Stimulated activated CD8-positive, alpha-beta memory T cell treated with anti-CD3 and anti-CD28 coated beads, Interleukin-15, amount 100 ng/mL, for 4 hours (primary cell): ENCODE results near the gene PALD1.

Source experiments
- DNase-seq, 2 donors: peaks; one replicate each; pipeline ENCODE4 v3.0.0-alpha.2; 2020; ENCODE audit warnings: low read depth in 2 of 2

Gene PALD1

GRCh38 chr10:70555371-70555770 is 76.8 kb downstream of the PALD1 start:
- no peak for DNase-seq

- DNase-seq = no peak
Measured at GRCh38 chr10:70557086-70557845, 78.7 kb downstream of the PALD1 start.

GRCh38 chr10:70557876-70558275 is 79.3 kb downstream of the PALD1 start:
- DNase-seq = no peak

- no peak for DNase-seq
Measured at GRCh38 chr10:70558295-70558694, 79.7 kb downstream of the PALD1 start.

- DNase-seq = peak; percentile 45 to 63
Measured at GRCh38 chr10:70558871-70559810, 80.6 kb downstream of the PALD1 start.

- DNase-seq = no peak
Measured at GRCh38 chr10:70559861-70560260, 81.3 kb downstream of the PALD1 start.

- DNase-seq = no peak
Measured at GRCh38 chr10:70560511-70560941, 82.0 kb downstream of the PALD1 start.

- no peak for DNase-seq
Measured at GRCh38 chr10:70561070-70561469, 82.5 kb downstream of the PALD1 start.

- DNase-seq = no peak
Measured at GRCh38 chr10:70561558-70561957, 83.0 kb downstream of the PALD1 start.

- DNase-seq = no peak
Measured at GRCh38 chr10:70562036-70562755, 83.6 kb downstream of the PALD1 start.

- no peak for DNase-seq
Measured at GRCh38 chr10:70563230-70563629, 84.7 kb downstream of the PALD1 start.

GRCh38 chr10:70564113-70564725 is 85.7 kb downstream of the PALD1 start:
- DNase-seq = no peak

GRCh38 chr10:70564901-70565351 is 86.4 kb downstream of the PALD1 start:
- DNase-seq = no peak

GRCh38 chr10:70565556-70566514 is 87.3 kb downstream of the PALD1 start:
- no peak for DNase-seq

GRCh38 chr10:70566515-70567290 is 88.1 kb downstream of the PALD1 start:
- no peak for DNase-seq

- no peak for DNase-seq
Measured at GRCh38 chr10:70567603-70568002, 89.0 kb downstream of the PALD1 start.

GRCh38 chr10:70568113-70568512 is 89.5 kb downstream of the PALD1 start:
- no peak for DNase-seq

GRCh38 chr10:70568781-70569495 is 90.4 kb downstream of the PALD1 start:
- no peak for DNase-seq

- DNase-seq = no peak
Measured at GRCh38 chr10:70571236-70571635, 92.7 kb downstream of the PALD1 start.
